Type B pancreatic cell (in vitro differentiated cells): Measurements from ENCODE around the gene NTN1. TPM values are rescaled to one million over a fixed set of nuclear protein-coding genes. Genes with fewer than 3 reads are reported as not detected.

Source experiments
- DNase-seq: peaks from one replicate; pipeline ENCODE4 v3.0.0; 2021; ENCODE audit warnings: mixed read lengths; ENCODE audit not compliant: unreplicated experiment; ENCODE audit errors: extremely low spot score
- H3K27ac Mint-ChIP-seq: 2 replicates; pipeline ENCODE4 v1.8.0; 2021; ENCODE audit warnings: mild to moderate bottlenecking, mixed read lengths
- H3K27me3 Mint-ChIP-seq: 2 replicates; pipeline ENCODE4 v1.8.0; 2021; ENCODE audit warnings: mixed read lengths
- H3K36me3 Mint-ChIP-seq: 2 replicates; pipeline ENCODE4 v1.8.0; 2021; ENCODE audit warnings: mixed read lengths
- H3K4me1 Mint-ChIP-seq: one replicate; pipeline ENCODE4 v1.8.0; 2021; ENCODE audit warnings: mixed read lengths; ENCODE audit not compliant: unreplicated experiment
- H3K4me3 Mint-ChIP-seq: 2 replicates; pipeline ENCODE4 v1.8.0; 2021; ENCODE audit warnings: mild to moderate bottlenecking, mixed read lengths
- H3K9me3 Mint-ChIP-seq: 2 replicates; pipeline ENCODE4 v1.8.0; 2021; ENCODE audit warnings: mixed read lengths
- total RNA-seq: library from RNA; stranded (reverse); gene quantifications from 2 replicates; pipeline ENCODE4 v1.2.1, GENCODE V29; 2021; ENCODE audit warnings: low replicate concordance
- TF ChIP-seq, protein P1 (sequence below): fragments of 200-600 bp; sonication (generic); conservative IDR thresholded peaks from 2 replicates; pipeline ENCODE4 v1.5.0; 2021; ENCODE audit warnings: antibody characterized with exemption, mild to moderate bottlenecking

The NTN1 gene
- total RNA-seq, 1 donor from 2014 or later, result 10.7 TPM

DNA sequence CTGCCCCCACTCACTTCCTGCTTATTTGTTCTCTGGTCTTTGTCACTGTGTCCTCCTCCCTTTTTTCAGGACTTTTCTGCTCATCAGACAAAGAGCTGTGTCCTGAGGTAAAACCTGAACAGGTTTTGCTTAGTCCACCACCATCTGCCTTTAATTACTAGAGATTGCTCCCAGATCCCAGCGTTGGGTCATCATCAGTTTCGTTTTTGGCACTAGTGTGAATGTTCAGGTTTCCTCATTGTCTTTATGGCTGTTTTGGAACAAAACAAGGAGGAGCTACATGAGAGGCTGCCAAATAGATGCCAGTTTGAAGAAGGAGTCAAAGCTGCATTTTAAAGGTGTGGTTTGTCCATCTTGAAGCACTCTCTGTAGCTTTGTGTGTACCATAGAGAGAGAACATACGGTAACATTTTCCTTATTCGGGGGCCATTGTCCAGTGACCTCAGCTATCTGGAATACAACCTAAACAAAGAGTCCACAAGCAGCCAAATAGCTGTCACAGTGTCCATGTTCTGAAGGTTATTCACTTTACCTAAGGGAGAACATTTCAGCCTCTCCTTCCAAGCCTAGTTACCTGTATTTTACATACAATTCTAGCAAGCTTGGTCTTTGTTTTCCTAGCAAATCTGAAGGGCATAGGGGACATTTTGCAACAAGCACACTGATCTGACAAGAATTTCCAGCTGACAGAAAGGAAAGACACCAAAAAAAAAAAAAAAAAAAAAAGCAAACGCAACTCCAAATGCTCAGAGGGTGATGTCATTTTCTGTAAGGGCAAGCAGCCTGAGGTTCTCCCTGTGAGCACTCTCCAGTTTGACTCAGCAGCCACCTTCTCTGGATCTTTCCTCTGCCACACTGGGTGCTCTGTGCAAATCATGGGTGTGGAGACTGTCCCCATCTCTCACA is 196.1 kb downstream of the NTN1 start:
- TF ChIP-seq, protein P1, sequence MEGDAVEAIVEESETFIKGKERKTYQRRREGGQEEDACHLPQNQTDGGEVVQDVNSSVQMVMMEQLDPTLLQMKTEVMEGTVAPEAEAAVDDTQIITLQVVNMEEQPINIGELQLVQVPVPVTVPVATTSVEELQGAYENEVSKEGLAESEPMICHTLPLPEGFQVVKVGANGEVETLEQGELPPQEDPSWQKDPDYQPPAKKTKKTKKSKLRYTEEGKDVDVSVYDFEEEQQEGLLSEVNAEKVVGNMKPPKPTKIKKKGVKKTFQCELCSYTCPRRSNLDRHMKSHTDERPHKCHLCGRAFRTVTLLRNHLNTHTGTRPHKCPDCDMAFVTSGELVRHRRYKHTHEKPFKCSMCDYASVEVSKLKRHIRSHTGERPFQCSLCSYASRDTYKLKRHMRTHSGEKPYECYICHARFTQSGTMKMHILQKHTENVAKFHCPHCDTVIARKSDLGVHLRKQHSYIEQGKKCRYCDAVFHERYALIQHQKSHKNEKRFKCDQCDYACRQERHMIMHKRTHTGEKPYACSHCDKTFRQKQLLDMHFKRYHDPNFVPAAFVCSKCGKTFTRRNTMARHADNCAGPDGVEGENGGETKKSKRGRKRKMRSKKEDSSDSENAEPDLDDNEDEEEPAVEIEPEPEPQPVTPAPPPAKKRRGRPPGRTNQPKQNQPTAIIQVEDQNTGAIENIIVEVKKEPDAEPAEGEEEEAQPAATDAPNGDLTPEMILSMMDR, result no peak
- Mint-ChIP-seq H3K27me3 (peaks cover 10% of the 10 kb centered on the region), H3K9me3 (peaks cover 13% of the 10 kb centered on the region), H3K4me3 (peak overlapping the region; percentile 49), H3K36me3 (peaks cover 16% of the 10 kb centered on the region), H3K4me1 (peaks cover 18% of the 10 kb centered on the region), H3K27ac (peak overlapping the region; percentile 92)
- DNase-seq, result no peak

GRCh38 chr17:9218064-9218635 is 196.8 kb downstream of the NTN1 start:
- Mint-ChIP-seq H3K4me3 (peak overlapping the region; percentile 49), H3K27me3 (peaks cover 10% of the 10 kb centered on the region), H3K4me1 (peaks cover 18% of the 10 kb centered on the region), H3K27ac (peak overlapping the region; percentile 92), H3K9me3 (peaks cover 13% of the 10 kb centered on the region), H3K36me3 (peaks cover 16% of the 10 kb centered on the region)
- TF ChIP-seq, protein P1, result no peak
- no peak for DNase-seq

DNA sequence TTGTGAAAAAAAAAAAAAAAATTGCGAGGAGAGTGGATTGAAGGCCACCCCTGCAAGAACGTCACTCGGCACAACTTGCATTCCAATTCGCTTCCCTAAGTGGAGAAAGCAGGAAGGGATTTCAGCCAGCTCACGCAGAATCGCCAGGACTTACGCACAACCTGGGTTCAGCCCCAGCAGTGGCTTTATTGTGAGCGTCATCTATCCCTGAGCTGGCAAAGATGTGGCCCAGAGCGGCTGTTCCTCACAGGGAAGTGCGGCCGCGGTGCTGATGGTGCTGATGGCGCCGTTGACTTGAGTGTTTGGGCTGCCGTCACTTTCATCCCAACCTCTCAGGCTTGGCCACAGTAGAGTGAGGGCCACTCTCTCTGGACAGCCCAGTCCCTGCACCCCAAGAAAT is 197.6 kb downstream of the NTN1 start:
- peaks cover 18% of the 10 kb centered on the region for H3K4me1 Mint-ChIP-seq
- H3K36me3 Mint-ChIP-seq, result peaks cover 16% of the 10 kb centered on the region
- no peak for DNase-seq
- H3K27ac Mint-ChIP-seq, result peak overlapping the region; percentile 92
- H3K9me3 Mint-ChIP-seq, result peaks cover 13% of the 10 kb centered on the region
- H3K27me3 Mint-ChIP-seq, result peaks cover 10% of the 10 kb centered on the region
- no peak overlapping the region for H3K4me3 Mint-ChIP-seq
- TF ChIP-seq, protein P1, result no peak

GRCh38 chr17:9219631-9220397 is 198.5 kb downstream of the NTN1 start:
- Mint-ChIP-seq H3K36me3 (peaks cover 16% of the 10 kb centered on the region), H3K9me3 (peaks cover 13% of the 10 kb centered on the region), H3K4me1 (peaks cover 18% of the 10 kb centered on the region), H3K27me3 (peaks cover 10% of the 10 kb centered on the region), H3K27ac (no peak overlapping the region), H3K4me3 (no peak overlapping the region)
- TF ChIP-seq, protein P1, result no peak
- DNase-seq, result no peak

DNA sequence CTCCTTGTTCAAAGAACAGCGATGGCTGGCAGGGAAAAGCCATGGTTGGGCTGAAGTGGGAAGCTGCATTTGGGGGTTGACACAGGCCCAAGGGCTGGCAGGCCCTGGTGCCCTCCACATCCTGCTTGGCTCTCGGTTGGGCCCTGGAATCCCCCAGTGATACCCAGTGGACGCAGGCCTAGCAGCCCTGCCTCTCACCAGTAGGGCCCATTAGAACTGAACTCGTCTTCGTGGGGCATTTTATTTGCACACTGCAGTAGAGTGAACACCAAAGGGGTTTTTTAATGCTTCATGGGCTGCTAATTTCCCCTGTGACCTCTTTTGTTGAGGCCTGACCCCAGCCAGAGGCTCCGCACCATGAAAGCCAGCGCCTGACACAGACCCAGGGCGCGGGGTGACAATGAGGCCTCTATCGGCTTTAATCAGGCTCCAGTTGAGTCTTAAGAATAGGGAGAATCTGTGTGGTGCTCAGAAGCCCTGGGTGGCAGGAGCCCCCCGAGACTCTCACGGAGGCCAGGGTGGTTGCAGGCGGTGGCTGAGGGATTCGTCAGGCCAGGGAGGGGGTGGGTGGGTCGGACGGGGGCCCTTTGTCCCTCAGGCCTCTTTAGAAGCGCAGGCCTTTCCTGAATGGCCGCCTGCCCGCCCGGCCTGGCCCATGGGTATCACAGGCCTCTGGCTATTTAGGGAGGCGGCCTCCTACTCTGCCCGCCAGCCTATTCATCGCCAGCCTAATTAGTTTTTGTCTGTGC is 199.3 kb downstream of the NTN1 start:
- peaks cover 7% of the 10 kb centered on the region for H3K27me3 Mint-ChIP-seq
- peaks cover 8% of the 10 kb centered on the region for H3K9me3 Mint-ChIP-seq
- peaks cover 12% of the 10 kb centered on the region for H3K36me3 Mint-ChIP-seq
- H3K27ac Mint-ChIP-seq, result peak overlapping the region; percentile 48
- no peak for DNase-seq
- peaks cover 18% of the 10 kb centered on the region for H3K4me1 Mint-ChIP-seq
- TF ChIP-seq, protein P1, result peak; percentile 58
- H3K4me3 Mint-ChIP-seq, result no peak overlapping the region
